ENCODE data around the gene SLC6A6.
A peak's percentile ranks its signal among the peaks of the same experiment; 100 is the strongest.

SLC6A6 gene

GRCh38 chr3:14454639-14455310 is 52.4 kb downstream of the SLC6A6 start:
- DNase-seq (ENCODE audit: low spot score), result no peak

- no peak for DNase-seq (ENCODE audit: low spot score)
Observed at GRCh38 chr3:14455571-14456317, 53.3 kb downstream of the SLC6A6 start.

DNA sequence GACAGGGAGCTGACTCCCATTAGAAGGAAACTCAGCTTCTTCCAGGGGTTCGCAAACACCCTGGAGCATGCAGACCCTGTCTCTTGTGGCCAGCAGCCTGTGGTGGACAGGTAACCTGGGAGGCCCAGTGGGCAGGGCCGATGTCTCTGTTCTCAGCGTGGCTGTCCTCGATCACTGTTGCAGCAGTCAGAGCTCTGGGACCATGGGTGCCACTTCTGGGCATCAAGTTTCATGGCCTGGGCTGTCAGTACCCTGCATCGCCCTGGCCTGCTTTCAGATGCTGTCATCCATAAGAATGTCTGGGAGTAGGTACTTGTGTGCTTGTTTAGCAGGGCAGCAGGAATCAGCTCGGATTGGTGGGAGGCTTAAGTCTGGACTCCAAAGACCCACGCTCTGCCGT is 54.4 kb downstream of the SLC6A6 start:
- no peak for DNase-seq (ENCODE audit: low spot score)

- no peak for DNase-seq (ENCODE audit: low spot score)
Observed at GRCh38 chr3:14457481-14457880, 55.1 kb downstream of the SLC6A6 start.

DNA sequence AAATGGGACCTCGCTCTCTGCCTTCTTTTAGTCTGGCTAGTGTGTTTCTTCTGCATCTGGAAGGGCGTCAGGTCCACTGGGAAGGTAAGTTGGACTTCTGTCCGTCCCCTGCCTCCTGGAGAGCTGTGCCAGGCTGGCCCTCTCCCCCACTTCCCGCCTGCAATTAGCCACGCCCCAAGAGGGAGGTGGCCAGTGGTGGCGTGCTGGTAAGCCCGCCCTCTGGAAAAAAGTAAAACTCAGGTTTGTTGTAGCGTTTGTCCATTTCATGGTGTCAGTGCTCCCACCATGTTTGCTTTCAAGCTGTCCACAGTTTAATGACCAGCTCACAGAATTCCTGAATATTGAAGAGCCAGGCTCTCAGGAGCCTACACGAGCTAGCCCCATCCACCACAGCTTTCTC is 55.6 kb downstream of the SLC6A6 start:
- DNase-seq (ENCODE audit: low spot score), result no peak

- DNase-seq (ENCODE audit: low spot score), result no peak
Observed at GRCh38 chr3:14458434-14459275, 56.2 kb downstream of the SLC6A6 start.

DNA sequence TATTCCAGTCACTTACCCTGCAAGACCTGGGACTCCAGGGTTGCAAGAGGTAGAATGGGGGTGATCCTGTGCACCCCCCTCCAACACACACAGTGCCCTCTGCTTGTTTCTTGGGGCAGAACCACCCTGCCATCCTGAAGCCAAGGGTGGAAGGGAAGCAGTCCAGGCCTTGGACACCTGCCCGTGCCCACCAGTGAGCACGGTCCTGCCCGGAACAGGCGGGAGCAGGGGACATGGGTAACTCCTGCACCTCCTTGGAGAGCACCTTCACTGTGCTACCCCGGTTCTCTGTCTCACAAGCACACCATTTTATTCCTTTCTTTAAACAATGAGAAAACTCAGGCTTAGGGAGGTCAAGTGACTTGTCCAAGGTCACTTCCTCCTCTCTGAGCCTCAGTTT is 57.0 kb downstream of the SLC6A6 start:
- DNase-seq (ENCODE audit: low spot score), result no peak

- no peak for DNase-seq (ENCODE audit: low spot score)
Observed at GRCh38 chr3:14459787-14460186, 57.4 kb downstream of the SLC6A6 start.

DNA sequence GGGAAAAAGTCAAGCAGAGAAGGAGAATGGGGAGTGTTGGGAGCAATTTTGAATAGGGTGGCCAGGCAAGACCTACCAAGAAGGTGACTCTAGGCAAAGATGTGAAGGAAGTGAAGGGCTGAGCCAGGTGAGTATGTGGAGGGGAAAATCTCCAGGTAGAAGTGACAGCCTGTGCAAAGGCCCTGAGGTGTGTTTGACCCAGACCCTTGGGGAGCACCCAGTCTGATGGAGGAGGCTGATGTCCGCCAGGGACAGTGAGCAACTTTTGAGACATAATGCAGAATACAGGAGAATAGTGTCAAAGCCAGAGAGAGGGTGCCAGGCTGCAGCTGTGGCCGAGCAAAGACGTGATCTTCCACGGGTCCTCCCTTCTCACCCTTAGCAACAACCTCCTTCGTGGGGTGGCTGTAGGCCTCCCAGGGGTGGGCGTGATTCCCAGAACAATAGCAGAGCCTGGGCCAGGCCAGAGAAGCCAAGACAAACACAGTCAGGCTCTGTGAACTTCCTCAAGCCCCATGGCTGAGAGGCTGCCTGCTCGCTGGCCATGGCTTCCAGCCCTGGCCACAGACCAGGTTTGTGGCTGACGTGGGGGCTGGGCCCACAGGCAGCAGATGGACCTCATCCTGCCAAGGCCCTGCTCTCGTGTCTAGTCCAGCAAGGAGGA is 58.1 kb downstream of the SLC6A6 start:
- peak; percentile 85 for DNase-seq (ENCODE audit: low spot score)

DNA sequence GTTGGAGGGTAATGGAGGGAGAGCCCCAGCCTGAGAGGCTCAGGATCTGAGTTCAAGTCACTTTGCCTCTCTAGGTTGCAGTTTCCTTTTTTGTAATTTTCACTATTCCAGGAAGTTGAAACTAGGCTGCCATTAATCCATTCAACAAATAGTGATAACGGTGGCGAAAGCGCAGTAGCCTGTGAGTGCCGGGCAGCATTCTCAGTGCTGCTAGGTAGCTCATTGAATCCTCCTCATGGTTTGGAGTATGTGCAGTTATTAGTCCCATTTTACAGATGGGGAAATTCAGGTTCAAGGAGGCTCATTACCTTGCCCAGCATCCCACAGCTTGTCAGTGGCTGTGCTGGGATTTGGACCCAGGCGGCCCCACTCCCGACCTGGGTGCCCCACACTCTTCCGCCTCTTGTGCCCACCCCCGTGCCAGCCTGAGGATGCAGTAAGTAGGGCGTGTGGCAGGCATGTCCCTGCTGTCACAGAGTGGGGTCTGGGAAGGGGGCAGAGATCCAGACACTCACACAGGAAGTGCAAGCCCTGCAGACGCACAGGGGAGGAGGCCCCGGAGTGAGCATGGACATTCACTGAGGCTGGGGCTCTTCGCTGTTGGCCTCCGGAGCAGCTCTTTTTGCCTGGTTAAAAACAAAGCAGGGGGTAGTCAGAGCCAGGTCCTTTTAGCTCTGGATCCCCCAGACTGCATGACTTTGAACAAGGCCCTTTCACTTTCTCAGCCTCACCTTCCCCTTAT is 58.8 kb downstream of the SLC6A6 start:
- no peak for DNase-seq (ENCODE audit: low spot score)

DNA sequence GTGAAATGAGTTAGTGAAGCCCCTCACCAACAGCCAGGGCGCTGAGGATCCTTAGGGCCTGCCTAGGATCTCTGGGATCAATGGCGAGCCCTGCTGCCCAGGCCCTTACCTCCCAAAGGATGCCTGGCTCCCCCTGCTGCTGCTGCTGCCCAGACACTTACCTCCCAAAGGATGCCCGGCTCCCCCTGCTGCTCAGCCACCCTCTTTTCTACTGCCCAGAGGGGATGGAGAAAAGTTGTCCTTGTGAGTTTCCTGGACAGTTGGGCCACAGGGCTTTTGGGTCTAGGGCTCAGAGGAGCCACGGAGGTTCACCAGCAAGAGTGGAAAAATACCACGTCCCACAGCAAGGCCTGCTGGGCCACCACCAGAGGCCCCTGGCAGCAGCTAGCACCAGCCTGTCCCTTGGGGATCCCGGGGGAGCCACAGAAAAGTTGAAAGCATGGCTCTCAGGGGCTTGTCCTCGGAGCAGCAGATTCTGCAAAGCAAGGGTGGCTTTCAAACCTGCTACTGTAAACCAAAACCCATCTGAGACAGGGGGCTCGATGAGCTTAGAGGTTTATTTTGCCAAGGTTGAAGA is 59.4 kb downstream of the SLC6A6 start:
- DNase-seq (ENCODE audit: low spot score), result peak; percentile 76

GRCh38 chr3:14462738-14463137 is 60.3 kb downstream of the SLC6A6 start:
- DNase-seq (ENCODE audit: low spot score), result no peak

GRCh38 chr3:14463330-14464140 is 61.1 kb downstream of the SLC6A6 start:
- DNase-seq (ENCODE audit: low spot score), result no peak

- no peak for DNase-seq (ENCODE audit: low spot score)
Observed at GRCh38 chr3:14464141-14464465, 61.7 kb downstream of the SLC6A6 start.

DNA sequence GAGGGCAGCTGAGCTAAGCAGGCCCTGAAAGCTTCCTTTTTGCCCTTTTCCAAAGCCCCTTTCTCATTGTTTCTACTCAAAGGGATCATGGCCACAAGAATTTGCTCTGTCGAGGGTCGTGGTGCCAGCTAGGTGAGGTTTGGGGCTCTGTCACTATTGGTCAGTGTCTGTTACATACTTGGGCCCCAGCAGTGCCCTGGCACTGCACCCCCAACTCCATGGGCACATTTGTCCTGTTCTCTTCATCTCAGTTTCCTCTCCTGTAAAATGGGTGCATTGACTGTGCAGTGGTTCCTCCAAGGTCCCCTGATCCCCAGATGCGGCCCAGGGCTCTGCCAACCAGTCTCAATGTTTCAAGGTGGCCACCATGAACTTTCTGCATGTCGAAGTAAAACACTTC is 62.1 kb downstream of the SLC6A6 start:
- DNase-seq (ENCODE audit: low spot score), result no peak

DNA sequence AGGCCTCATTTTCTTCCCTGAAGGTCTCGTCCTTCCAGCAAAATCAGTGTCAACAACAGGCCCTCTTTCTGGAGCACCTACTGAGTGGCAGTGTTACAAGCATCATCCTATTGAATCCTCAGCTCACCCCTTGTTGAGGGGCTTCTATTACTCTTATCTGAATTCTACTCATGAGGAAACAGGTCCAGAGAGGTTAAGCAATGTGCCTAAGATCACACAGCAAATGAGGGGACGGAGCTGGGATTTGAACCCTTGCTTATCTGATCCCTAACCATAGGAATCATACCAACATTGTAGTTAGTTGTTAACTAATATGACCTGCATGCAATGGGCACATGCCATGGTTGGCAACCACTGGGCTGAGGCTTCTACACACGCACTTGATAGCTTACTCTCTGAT is 63.0 kb downstream of the SLC6A6 start:
- DNase-seq (ENCODE audit: low spot score), result no peak

DNA sequence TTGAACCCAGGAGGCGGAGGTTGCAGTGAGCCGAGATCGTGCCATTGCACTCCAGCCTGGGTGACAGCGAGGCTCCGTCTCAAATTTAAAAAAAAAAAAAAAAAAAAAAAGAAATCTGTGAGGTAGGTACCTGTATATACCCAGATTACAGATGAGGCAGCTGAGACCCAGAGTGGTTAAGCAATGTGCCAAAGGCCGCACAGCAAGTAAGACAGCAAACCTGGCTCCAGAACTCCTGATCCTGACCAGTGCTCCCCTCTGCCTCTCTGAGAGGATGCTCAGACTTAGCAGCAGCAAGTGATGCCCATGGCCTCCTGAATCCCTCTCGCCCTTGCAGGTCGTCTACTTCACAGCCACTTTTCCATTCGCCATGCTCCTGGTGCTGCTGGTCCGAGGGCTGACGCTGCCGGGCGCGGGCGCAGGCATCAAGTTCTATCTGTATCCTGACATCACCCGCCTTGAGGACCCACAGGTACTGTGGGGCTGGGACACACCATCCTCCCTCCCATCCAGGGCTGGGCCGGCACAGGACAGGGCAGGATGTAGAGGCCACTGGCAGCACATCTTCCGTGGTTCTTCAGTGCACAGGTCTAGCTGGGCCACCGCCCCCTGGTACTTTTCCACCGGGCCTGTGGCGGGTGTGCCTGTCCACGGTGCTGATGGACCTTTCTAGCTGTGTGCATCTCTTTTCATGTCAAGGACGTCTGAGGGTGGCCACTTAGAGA is 63.9 kb downstream of the SLC6A6 start:
- no peak for DNase-seq (ENCODE audit: low spot score)

DNA sequence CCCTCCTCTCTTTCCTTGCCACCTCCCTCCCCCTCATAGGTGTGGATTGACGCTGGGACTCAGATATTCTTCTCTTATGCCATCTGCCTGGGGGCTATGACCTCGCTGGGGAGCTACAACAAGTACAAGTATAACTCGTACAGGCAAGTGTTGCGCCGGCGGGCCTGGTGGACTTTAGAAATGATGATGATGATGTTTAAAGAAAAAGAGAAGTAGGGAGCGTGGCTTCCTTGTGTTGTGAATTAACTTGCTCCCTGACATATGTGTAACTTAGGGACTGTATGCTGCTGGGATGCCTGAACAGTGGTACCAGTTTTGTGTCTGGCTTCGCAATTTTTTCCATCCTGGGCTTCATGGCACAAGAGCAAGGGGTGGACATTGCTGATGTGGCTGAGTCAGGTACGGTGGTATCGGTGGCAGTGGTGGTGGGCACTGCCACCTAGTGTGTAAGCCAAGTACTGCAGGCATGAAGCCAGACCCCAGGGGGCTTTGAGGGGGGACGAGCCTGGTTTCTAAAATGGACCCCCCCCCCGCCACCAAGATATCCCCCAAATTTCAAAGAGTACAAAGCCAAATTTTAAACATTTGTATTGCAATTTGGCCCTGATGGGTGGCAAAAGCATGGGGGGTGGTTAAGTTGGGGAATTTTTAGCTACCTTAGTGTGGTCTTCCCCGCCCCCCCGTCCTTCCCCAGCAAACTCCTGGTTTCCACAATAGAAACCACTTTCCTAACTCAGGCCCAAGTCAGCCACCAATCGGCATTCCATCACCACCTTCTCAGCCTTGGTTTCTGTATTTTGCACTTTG is 65.6 kb downstream of the SLC6A6 start:
- peak; percentile 84 for DNase-seq (ENCODE audit: low spot score)

- DNase-seq (ENCODE audit: low spot score), result no peak
Observed at GRCh38 chr3:14468621-14468981, 66.2 kb downstream of the SLC6A6 start.
